Measurements from ENCODE around the gene CLIP4. TPM values are rescaled to one million over a fixed set of nuclear protein-coding genes. Genes with fewer than 3 reads are reported as not detected.

CLIP4 gene
- total RNA-seq, 1 experiment from 2014 or later: 0.39 TPM

DNA sequence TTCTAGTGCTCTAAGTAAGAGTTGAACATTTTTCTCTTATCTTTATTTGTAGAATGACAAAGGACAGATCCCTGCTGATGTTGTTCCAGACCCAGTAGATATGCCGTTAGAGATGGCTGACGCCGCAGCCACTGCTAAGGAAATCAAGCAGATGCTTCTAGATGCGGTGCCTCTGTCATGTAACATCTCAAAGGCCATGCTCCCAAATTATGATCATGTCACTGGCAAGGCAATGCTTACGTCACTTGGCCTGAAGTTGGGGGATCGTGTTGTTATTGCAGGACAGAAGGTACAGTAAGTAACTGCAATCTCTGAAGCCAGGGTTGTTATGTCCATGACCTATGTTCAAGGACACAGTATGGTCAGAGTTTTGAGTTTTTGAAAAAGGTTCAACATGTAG is 28.4 kb downstream of the CLIP4 start (continued):
- TF ChIP-seq, protein P1, sequence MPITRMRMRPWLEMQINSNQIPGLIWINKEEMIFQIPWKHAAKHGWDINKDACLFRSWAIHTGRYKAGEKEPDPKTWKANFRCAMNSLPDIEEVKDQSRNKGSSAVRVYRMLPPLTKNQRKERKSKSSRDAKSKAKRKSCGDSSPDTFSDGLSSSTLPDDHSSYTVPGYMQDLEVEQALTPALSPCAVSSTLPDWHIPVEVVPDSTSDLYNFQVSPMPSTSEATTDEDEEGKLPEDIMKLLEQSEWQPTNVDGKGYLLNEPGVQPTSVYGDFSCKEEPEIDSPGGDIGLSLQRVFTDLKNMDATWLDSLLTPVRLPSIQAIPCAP (CRISPR knock-in tag; IDR thresholded peaks at IDR 0.05): no peak
- TF ChIP-seq, protein P2, sequence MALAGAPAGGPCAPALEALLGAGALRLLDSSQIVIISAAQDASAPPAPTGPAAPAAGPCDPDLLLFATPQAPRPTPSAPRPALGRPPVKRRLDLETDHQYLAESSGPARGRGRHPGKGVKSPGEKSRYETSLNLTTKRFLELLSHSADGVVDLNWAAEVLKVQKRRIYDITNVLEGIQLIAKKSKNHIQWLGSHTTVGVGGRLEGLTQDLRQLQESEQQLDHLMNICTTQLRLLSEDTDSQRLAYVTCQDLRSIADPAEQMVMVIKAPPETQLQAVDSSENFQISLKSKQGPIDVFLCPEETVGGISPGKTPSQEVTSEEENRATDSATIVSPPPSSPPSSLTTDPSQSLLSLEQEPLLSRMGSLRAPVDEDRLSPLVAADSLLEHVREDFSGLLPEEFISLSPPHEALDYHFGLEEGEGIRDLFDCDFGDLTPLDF (CRISPR knock-in tag; IDR thresholded peaks at IDR 0.05): no peak
- no peak for TF ChIP-seq MXD4 (CRISPR knock-in tag; IDR thresholded peaks at IDR 0.05; ENCODE audit: borderline replicate concordance)

DNA sequence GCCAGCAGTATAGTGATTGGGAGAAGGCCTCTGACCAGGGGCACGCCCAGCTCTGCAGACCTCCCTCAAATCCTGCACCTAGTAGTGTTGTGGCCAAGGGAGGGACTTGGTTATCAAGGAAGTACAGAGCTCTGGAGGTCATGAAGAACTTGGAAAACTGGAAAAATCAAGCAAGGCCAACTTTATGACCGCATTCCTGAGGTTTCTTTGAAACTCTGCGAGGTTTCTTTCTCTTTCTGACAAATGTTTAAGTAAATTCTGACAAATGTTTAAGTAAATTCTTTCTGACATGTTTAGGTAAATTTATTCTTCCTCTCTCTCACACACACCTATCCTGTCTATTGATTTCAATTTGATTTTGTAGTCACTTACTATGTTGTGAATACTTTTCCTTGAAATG is 31.0 kb downstream of the CLIP4 start:
- Mint-ChIP-seq H3K27me3 (ENCODE audit: low read depth) (no peaks in the 10 kb centered on the region), H3K4me1 (no peaks in the 10 kb centered on the region), H3K9me3 (peaks cover under 1% of the 10 kb centered on the region; the same call in 1 of the 2 replicates), H3K27ac (no peak overlapping the region), H3K36me3 (no peaks in the 10 kb centered on the region), H3K4me3 (no peak overlapping the region)
- CTCF ChIA-PET: no interaction called here
- TF ChIP-seq, protein P3, sequence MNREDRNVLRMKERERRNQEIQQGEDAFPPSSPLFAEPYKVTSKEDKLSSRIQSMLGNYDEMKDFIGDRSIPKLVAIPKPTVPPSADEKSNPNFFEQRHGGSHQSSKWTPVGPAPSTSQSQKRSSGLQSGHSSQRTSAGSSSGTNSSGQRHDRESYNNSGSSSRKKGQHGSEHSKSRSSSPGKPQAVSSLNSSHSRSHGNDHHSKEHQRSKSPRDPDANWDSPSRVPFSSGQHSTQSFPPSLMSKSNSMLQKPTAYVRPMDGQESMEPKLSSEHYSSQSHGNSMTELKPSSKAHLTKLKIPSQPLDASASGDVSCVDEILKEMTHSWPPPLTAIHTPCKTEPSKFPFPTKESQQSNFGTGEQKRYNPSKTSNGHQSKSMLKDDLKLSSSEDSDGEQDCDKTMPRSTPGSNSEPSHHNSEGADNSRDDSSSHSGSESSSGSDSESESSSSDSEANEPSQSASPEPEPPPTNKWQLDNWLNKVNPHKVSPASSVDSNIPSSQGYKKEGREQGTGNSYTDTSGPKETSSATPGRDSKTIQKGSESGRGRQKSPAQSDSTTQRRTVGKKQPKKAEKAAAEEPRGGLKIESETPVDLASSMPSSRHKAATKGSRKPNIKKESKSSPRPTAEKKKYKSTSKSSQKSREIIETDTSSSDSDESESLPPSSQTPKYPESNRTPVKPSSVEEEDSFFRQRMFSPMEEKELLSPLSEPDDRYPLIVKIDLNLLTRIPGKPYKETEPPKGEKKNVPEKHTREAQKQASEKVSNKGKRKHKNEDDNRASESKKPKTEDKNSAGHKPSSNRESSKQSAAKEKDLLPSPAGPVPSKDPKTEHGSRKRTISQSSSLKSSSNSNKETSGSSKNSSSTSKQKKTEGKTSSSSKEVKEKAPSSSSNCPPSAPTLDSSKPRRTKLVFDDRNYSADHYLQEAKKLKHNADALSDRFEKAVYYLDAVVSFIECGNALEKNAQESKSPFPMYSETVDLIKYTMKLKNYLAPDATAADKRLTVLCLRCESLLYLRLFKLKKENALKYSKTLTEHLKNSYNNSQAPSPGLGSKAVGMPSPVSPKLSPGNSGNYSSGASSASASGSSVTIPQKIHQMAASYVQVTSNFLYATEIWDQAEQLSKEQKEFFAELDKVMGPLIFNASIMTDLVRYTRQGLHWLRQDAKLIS (CRISPR knock-in tag; IDR thresholded peaks at IDR 0.05; ENCODE audit: borderline replicate concordance): no peak
- TF ChIP-seq, protein P4, sequence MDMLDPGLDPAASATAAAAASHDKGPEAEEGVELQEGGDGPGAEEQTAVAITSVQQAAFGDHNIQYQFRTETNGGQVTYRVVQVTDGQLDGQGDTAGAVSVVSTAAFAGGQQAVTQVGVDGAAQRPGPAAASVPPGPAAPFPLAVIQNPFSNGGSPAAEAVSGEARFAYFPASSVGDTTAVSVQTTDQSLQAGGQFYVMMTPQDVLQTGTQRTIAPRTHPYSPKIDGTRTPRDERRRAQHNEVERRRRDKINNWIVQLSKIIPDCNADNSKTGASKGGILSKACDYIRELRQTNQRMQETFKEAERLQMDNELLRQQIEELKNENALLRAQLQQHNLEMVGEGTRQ (CRISPR knock-in tag; IDR thresholded peaks at IDR 0.05): no peak
- TF ChIP-seq ETV6 (CRISPR knock-in tag; IDR thresholded peaks at IDR 0.05) (no peak), ZBTB21 (CRISPR knock-in tag; IDR thresholded peaks at IDR 0.05; ENCODE audit: borderline replicate concordance) (no peak), SMAD4 (CRISPR knock-in tag; IDR thresholded peaks at IDR 0.05) (no peak), ATF1 (CRISPR knock-in tag; IDR thresholded peaks at IDR 0.05) (no peak), TP53 (CRISPR knock-in tag; IDR thresholded peaks at IDR 0.05) (no peak), GABPB1 (CRISPR knock-in tag; IDR thresholded peaks at IDR 0.05) (no peak), NFYB (CRISPR knock-in tag; conservative IDR thresholded peaks at IDR 0.05; ENCODE audit: low read depth) (no peak), ZNF317 (CRISPR knock-in tag; IDR thresholded peaks at IDR 0.05; ENCODE audit: borderline replicate concordance, low read depth) (no peak), OVOL2 (CRISPR knock-in tag; IDR thresholded peaks at IDR 0.05; ENCODE audit: borderline replicate concordance) (no peak), CREM (CRISPR knock-in tag; IDR thresholded peaks at IDR 0.05) (no peak), SOX15 (CRISPR knock-in tag; IDR thresholded peaks at IDR 0.05) (no peak)
- TF ChIP-seq, protein P5, sequence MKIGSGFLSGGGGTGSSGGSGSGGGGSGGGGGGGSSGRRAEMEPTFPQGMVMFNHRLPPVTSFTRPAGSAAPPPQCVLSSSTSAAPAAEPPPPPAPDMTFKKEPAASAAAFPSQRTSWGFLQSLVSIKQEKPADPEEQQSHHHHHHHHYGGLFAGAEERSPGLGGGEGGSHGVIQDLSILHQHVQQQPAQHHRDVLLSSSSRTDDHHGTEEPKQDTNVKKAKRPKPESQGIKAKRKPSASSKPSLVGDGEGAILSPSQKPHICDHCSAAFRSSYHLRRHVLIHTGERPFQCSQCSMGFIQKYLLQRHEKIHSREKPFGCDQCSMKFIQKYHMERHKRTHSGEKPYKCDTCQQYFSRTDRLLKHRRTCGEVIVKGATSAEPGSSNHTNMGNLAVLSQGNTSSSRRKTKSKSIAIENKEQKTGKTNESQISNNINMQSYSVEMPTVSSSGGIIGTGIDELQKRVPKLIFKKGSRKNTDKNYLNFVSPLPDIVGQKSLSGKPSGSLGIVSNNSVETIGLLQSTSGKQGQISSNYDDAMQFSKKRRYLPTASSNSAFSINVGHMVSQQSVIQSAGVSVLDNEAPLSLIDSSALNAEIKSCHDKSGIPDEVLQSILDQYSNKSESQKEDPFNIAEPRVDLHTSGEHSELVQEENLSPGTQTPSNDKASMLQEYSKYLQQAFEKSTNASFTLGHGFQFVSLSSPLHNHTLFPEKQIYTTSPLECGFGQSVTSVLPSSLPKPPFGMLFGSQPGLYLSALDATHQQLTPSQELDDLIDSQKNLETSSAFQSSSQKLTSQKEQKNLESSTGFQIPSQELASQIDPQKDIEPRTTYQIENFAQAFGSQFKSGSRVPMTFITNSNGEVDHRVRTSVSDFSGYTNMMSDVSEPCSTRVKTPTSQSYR (CRISPR knock-in tag; IDR thresholded peaks at IDR 0.05): no peak
- TF ChIP-seq, protein P6, sequence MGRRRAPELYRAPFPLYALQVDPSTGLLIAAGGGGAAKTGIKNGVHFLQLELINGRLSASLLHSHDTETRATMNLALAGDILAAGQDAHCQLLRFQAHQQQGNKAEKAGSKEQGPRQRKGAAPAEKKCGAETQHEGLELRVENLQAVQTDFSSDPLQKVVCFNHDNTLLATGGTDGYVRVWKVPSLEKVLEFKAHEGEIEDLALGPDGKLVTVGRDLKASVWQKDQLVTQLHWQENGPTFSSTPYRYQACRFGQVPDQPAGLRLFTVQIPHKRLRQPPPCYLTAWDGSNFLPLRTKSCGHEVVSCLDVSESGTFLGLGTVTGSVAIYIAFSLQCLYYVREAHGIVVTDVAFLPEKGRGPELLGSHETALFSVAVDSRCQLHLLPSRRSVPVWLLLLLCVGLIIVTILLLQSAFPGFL (CRISPR knock-in tag; IDR thresholded peaks at IDR 0.05; ENCODE audit: borderline replicate concordance): no peak
- TF ChIP-seq, protein P7, sequence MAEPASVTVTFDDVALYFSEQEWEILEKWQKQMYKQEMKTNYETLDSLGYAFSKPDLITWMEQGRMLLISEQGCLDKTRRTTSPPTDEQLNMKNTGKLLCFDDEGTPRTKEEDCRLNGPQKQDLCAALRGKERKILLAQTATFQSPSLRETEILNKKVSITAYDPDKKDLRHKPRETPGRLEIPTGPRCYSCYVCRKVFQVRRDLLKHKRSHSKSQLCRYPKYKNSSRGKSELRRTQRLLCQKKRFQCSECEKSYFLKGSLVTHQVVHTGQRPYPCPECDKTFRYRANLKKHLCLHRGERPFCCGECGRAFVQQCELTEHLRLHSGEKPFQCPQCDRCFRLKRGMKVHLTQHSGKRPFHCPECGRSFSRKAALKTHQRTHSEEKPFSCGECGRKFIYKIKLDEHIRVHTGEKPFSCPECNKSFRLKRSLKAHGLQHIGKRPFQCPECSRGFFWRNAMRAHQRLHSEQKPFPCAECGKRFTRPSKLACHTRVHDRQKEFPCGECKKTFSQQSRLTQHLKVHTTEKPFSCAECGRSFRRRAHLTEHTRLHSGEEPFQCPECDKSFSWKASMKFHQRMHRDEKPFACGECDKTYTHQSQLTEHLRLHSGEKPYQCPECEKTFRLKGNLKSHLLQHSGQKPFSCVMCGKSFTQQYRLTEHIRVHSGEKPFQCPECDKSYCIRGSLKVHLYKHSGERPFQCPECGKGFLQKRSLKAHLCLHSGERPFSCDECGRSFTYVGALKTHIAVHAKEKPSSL (CRISPR knock-in tag; conservative IDR thresholded peaks at IDR 0.05): no peak
- ATAC-seq: no peak
- no peak for DNase-seq (ENCODE audit: low spot score)
- POLR2A ChIA-PET: no interaction called here
